ENCODE measurements around the gene AZI2.

DNA sequence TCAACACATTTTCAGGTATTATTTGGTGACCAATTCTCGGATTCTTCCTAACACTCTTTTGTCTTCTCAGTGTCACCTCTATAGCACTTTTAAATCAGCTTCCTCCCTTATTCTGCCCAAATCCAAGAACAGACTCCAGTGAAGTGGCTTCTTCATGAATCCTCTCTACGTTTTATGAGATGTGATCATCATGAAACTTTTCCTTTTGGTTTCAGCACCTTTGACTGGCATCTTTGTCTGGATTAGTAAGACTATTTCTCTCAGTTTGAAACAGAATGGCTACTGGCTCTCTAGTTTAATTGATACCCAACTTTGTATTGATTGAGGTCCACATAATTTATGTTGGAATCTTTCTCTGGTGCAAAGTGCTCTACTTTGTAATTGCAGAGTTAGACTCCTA lies 61.6 kb downstream of the AZI2 start:
- TF ChIP-seq CTCF (IDR thresholded peaks at IDR 0.05 in 4 of 5, conservative IDR thresholded peaks at IDR 0.05 in 1 of 5) (no peak), POLR2A (IDR thresholded peaks at IDR 0.05) (no peak)

Data from gastrocnemius medialis (tissue), 4 donors.